GM18867 (cell line): ENCODE data around the gene SH3PXD2A.

Source experiments
- ATAC-seq: cut with Tn5 transposase; IDR thresholded peaks from one replicate; pipeline ENCODE4 v1.9.1; 2021; ENCODE audit warnings: mild to moderate bottlenecking, moderate library complexity; ENCODE audit not compliant: unreplicated experiment

Gene SH3PXD2A

GRCh38 chr10:103658049-103658577, 197.3 kb downstream of the SH3PXD2A start:
- no peak for ATAC-seq

GRCh38 chr10:103657061-103657591, 198.2 kb downstream of the SH3PXD2A start:
- no peak for ATAC-seq

- ATAC-seq: no peak
These were observed 200.5 kb downstream of the SH3PXD2A start for GRCh38 chr10:103654925-103655324.

GRCh38 chr10:103653581-103654037, 201.8 kb downstream of the SH3PXD2A start:
- ATAC-seq: no peak

- no peak for ATAC-seq
These were observed 202.6 kb downstream of the SH3PXD2A start for GRCh38 chr10:103652599-103653281.

- ATAC-seq: no peak
These were observed 203.4 kb downstream of the SH3PXD2A start for GRCh38 chr10:103651783-103652476.

GRCh38 chr10:103651333-103651732, 204.0 kb downstream of the SH3PXD2A start:
- no peak for ATAC-seq

- ATAC-seq: no peak
These were observed 205.5 kb downstream of the SH3PXD2A start for GRCh38 chr10:103649654-103650423.

- ATAC-seq: no peak
These were observed 206.5 kb downstream of the SH3PXD2A start for GRCh38 chr10:103648636-103649532.

- no peak for ATAC-seq
These were observed 207.1 kb downstream of the SH3PXD2A start for GRCh38 chr10:103648251-103648635.

- no peak for ATAC-seq
These were observed 209.1 kb downstream of the SH3PXD2A start for GRCh38 chr10:103646304-103646703.

GRCh38 chr10:103645141-103646054, 210.0 kb downstream of the SH3PXD2A start:
- ATAC-seq: no peak

- no peak for ATAC-seq
These were observed 212.0 kb downstream of the SH3PXD2A start for GRCh38 chr10:103643381-103643780.

- no peak for ATAC-seq
These were observed 214.1 kb downstream of the SH3PXD2A start for GRCh38 chr10:103641326-103641725.

- ATAC-seq: no peak
These were observed 214.8 kb downstream of the SH3PXD2A start for GRCh38 chr10:103640436-103641181.

GRCh38 chr10:103638948-103639347, 216.4 kb downstream of the SH3PXD2A start:
- ATAC-seq: no peak

GRCh38 chr10:103637927-103638557, 217.3 kb downstream of the SH3PXD2A start:
- no peak for ATAC-seq

- ATAC-seq: no peak
These were observed 218.4 kb downstream of the SH3PXD2A start for GRCh38 chr10:103637011-103637410.
